ENCODE results near the gene TAF4B. TPM values are rescaled to one million over a fixed set of nuclear protein-coding genes. Genes with fewer than 3 reads are reported as not detected.

TAF4B gene
- polyA plus RNA-seq, 1 donor from 2014 or later = 18.0 TPM

GRCh38 chr18:26406324-26406723, 180.1 kb downstream of the TAF4B start:
- H3K9me3 Mint-ChIP-seq = no peaks in the 10 kb centered on the region
- no peak overlapping the region for H3K4me3 Mint-ChIP-seq
- H3K36me3 Mint-ChIP-seq = peaks cover 7% of the 10 kb centered on the region
- H3K4me1 Mint-ChIP-seq = peaks cover 4 to 8% (median 5%) of the 10 kb centered on the region in 3 donors
- H3K27me3 Mint-ChIP-seq = no peaks in the 10 kb centered on the region
- H3K27ac Mint-ChIP-seq = no peak overlapping the region

- no peak overlapping the region for H3K27ac Mint-ChIP-seq
- no peaks in the 10 kb centered on the region for H3K9me3 Mint-ChIP-seq
- peaks cover 4 to 8% (median 5%) of the 10 kb centered on the region in 3 donors for H3K4me1 Mint-ChIP-seq
- peaks cover 7% of the 10 kb centered on the region for H3K36me3 Mint-ChIP-seq
- H3K4me3 Mint-ChIP-seq = peak overlapping the region in 2 of 4 donors; percentile 2 to 49
- no peaks in the 10 kb centered on the region for H3K27me3 Mint-ChIP-seq
These were observed 180.7 kb downstream of the TAF4B start for GRCh38 chr18:26406854-26407517.

GRCh38 chr18:26407736-26408601, 181.7 kb downstream of the TAF4B start:
- no peaks in the 10 kb centered on the region for H3K9me3 Mint-ChIP-seq
- H3K27me3 Mint-ChIP-seq = no peaks in the 10 kb centered on the region
- H3K27ac Mint-ChIP-seq = peak overlapping the region in 1 of 3 donors; percentile 31
- peaks cover 6% of the 10 kb centered on the region for H3K36me3 Mint-ChIP-seq
- H3K4me1 Mint-ChIP-seq = peaks cover 4 to 8% (median 5%) of the 10 kb centered on the region in 3 donors
- no peak overlapping the region for H3K4me3 Mint-ChIP-seq

- Mint-ChIP-seq H3K27ac (no peak overlapping the region), H3K4me3 (no peak overlapping the region), H3K4me1 (peaks cover 4 to 8% (median 5%) of the 10 kb centered on the region in 3 donors), H3K36me3 (peaks cover 6% of the 10 kb centered on the region), H3K9me3 (no peaks in the 10 kb centered on the region), H3K27me3 (no peaks in the 10 kb centered on the region)
These were observed 182.8 kb downstream of the TAF4B start for GRCh38 chr18:26409091-26409490.

- no peaks in the 10 kb centered on the region for H3K27me3 Mint-ChIP-seq
- H3K27ac Mint-ChIP-seq = no peak overlapping the region
- H3K4me1 Mint-ChIP-seq = peaks cover 0 to 1% (median 0%) of the 10 kb centered on the region in 3 donors
- no peak overlapping the region for H3K4me3 Mint-ChIP-seq
- peaks cover 5% of the 10 kb centered on the region for H3K36me3 Mint-ChIP-seq
- no peaks in the 10 kb centered on the region for H3K9me3 Mint-ChIP-seq
These were observed 188.7 kb downstream of the TAF4B start for GRCh38 chr18:26414901-26415440.

- H3K4me1 Mint-ChIP-seq = peaks cover 0 to 1% (median 0%) of the 10 kb centered on the region in 3 donors
- H3K4me3 Mint-ChIP-seq = no peak overlapping the region
- no peaks in the 10 kb centered on the region for H3K9me3 Mint-ChIP-seq
- H3K36me3 Mint-ChIP-seq = peaks cover 5% of the 10 kb centered on the region
- H3K27me3 Mint-ChIP-seq = no peaks in the 10 kb centered on the region
- H3K27ac Mint-ChIP-seq = no peak overlapping the region
These were observed 189.4 kb downstream of the TAF4B start for GRCh38 chr18:26415631-26416030.

- Mint-ChIP-seq H3K9me3 (no peaks in the 10 kb centered on the region), H3K27ac (no peak overlapping the region), H3K36me3 (peaks cover 5% of the 10 kb centered on the region), H3K4me1 (peaks cover 0 to 1% (median 0%) of the 10 kb centered on the region in 3 donors), H3K4me3 (no peak overlapping the region), H3K27me3 (no peaks in the 10 kb centered on the region)
These were observed 190.5 kb downstream of the TAF4B start for GRCh38 chr18:26416652-26417150.

GRCh38 chr18:26417190-26417589, 190.9 kb downstream of the TAF4B start:
- H3K4me1 Mint-ChIP-seq = peaks cover 0 to 1% (median 0%) of the 10 kb centered on the region in 3 donors
- no peak overlapping the region for H3K4me3 Mint-ChIP-seq
- peaks cover 5% of the 10 kb centered on the region for H3K36me3 Mint-ChIP-seq
- no peaks in the 10 kb centered on the region for H3K9me3 Mint-ChIP-seq
- no peaks in the 10 kb centered on the region for H3K27me3 Mint-ChIP-seq
- no peak overlapping the region for H3K27ac Mint-ChIP-seq

- Mint-ChIP-seq H3K27ac (no peak overlapping the region), H3K4me3 (no peak overlapping the region), H3K9me3 (no peaks in the 10 kb centered on the region), H3K36me3 (peaks cover 2% of the 10 kb centered on the region), H3K27me3 (no peaks in the 10 kb centered on the region), H3K4me1 (peaks cover 0 to 2% (median 1%) of the 10 kb centered on the region in 3 donors)
These were observed 192.0 kb downstream of the TAF4B start for GRCh38 chr18:26418225-26418624.

- H3K27ac Mint-ChIP-seq = no peak overlapping the region
- peaks cover 2% of the 10 kb centered on the region for H3K36me3 Mint-ChIP-seq
- H3K9me3 Mint-ChIP-seq = no peaks in the 10 kb centered on the region
- H3K27me3 Mint-ChIP-seq = no peaks in the 10 kb centered on the region
- H3K4me3 Mint-ChIP-seq = peak overlapping the region in 1 of 4 donors; percentile 36
- peaks cover 0 to 2% (median 1%) of the 10 kb centered on the region in 3 donors for H3K4me1 Mint-ChIP-seq
These were observed 193.5 kb downstream of the TAF4B start for GRCh38 chr18:26419746-26420145.

GRCh38 chr18:26421503-26421902, 195.3 kb downstream of the TAF4B start:
- Mint-ChIP-seq H3K27ac (no peak overlapping the region), H3K27me3 (no peaks in the 10 kb centered on the region), H3K9me3 (no peaks in the 10 kb centered on the region), H3K4me3 (no peak overlapping the region), H3K4me1 (peaks cover 0 to 2% (median 1%) of the 10 kb centered on the region in 3 donors), H3K36me3 (peaks cover 6% of the 10 kb centered on the region)

GRCh38 chr18:26421931-26422330, 195.7 kb downstream of the TAF4B start:
- no peak overlapping the region for H3K4me3 Mint-ChIP-seq

GRCh38 chr18:26422472-26423162, 196.4 kb downstream of the TAF4B start:
- peaks cover 0 to 2% (median 0%) of the 10 kb centered on the region in 3 donors for H3K4me1 Mint-ChIP-seq
- peaks cover 6% of the 10 kb centered on the region for H3K36me3 Mint-ChIP-seq
- H3K27ac Mint-ChIP-seq = no peak overlapping the region
- H3K4me3 Mint-ChIP-seq = peak overlapping the region in 1 of 4 donors; percentile 9
- H3K27me3 Mint-ChIP-seq = no peaks in the 10 kb centered on the region
- no peaks in the 10 kb centered on the region for H3K9me3 Mint-ChIP-seq

More at GRCh38 chr18:26421931-26422330, 195.7 kb downstream of the TAF4B start:
- H3K27me3 Mint-ChIP-seq = no peaks in the 10 kb centered on the region
- H3K36me3 Mint-ChIP-seq = peaks cover 6% of the 10 kb centered on the region
- no peaks in the 10 kb centered on the region for H3K9me3 Mint-ChIP-seq
- H3K27ac Mint-ChIP-seq = peak overlapping the region in 1 of 3 donors; percentile 65
- H3K4me1 Mint-ChIP-seq = peaks cover 0 to 2% (median 0%) of the 10 kb centered on the region in 3 donors

GRCh38 chr18:26424428-26425147, 198.3 kb downstream of the TAF4B start:
- Mint-ChIP-seq H3K4me1 (peaks cover 0 to 5% (median 2%) of the 10 kb centered on the region in 3 donors), H3K9me3 (no peaks in the 10 kb centered on the region), H3K4me3 (no peak overlapping the region), H3K27ac (no peak overlapping the region), H3K36me3 (peaks cover 4% of the 10 kb centered on the region), H3K27me3 (peaks cover 2% of the 10 kb centered on the region)
